Measurements from ENCODE around the gene DPM1.

DPM1 gene

DNA sequence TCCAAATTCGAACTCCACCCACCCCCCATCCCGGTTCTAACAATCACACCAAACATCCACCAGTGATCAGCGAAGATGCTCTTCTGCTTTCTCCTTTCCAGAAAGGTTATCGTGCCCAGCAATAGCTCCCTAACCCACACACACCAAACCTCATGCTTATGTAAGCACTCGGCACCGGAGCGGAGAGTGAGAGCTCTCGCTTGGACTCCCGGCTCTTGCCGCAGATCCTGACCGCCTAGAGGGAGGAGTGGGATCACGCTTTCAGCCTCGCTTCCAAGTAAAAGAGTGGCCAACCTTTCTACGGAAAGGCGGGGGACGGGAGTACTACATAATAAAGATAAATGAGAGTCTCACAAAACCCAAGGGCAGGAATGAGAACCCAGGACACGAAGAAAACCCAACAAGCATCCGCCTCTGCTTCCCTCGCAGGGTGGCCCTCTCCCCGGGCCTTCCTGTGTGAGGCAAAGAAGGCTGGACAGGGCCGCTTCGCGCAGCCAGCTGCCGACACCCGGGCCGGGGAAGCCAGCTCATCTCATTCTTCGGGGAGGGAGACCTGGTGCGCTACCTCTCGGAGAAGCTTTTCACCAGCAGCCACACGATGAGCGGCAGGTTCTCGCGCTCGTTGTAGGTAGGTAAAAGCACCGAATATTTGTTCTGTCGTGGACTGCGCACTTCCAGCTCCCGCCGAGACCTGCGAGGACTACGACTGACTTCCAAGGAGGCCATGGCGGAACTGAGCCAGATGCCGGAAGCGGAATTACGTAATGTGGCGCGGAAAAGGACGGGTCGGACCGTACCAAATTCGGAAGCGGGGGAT, at the start of gene DPM1:
DPM1 (minus strand) TSS at position 735 of the 817 bp plus-strand sequence; CDS start at position 726, 9 bp downstream.
- peak; percentile 42 for DNase-seq (ENCODE audit: low read depth)

DNA sequence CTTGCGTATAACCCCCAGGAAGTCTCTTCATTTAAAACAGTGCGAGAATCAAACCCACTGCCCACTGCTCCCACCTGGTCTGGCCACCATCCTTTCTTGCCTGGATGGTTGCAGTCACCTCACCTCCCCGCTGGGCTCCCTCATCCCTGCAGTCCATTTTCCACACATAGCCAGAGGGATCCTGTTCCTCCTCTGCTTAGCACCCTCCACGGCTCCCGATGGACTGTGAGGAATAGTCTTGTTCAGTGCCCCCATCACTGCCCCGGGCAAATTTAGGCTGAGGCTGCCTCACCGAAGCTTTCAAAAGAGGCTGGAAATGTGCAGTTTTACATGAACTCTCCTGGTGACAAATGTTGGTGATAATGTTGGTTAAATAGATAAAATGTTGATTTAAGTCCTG, 46.9 kb upstream of the DPM1 start:
- no peak for DNase-seq (ENCODE audit: low read depth)

DNA sequence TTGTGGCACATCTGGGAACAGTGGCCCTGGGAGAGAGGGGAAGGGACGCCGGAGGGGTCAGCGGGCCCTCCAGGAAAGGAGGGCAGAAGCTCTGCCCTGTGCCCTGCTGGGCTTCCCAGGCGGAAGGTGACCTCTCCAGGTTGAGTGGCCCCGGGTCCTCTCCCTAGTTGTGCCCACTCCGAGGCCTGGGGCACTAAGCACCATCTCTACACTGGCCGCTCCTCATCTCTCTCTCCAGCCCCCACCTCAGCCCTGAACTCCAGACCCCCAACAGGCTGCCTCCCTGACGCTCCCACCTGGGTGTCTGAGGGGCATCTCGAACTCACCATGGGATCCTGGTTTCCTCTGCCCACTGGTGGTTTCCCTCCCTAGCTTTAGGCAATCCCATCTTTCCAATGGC, 46.4 kb upstream of the DPM1 start:
- no peak for DNase-seq (ENCODE audit: low read depth)

- DNase-seq (ENCODE audit: low read depth): no peak
Measured at GRCh38 chr20:51004305-51004727, 46.0 kb upstream of the DPM1 start.

GRCh38 chr20:51003753-51004152, 45.4 kb upstream of the DPM1 start:
- DNase-seq (ENCODE audit: low read depth): no peak

DNA sequence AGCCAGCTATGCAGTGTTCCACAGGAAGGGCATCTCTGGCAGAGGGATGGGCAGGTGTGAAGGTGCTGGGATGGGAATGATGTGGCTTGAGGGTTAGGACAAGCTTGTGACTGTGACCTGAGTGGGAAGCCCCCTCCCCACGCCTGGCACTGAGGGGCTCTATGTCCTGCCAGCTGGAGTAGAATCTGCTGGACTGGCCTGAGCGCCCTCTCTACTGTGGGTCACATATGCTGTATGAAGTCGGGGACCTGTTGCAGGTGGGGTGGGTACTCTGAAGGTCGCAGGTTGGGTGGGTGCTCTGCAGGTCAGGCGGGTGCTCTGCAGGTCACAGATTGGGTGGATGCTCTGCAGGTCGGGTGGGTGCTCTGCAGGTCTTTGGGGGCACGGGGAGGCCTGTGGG, 44.3 kb upstream of the DPM1 start:
- no peak for DNase-seq (ENCODE audit: low read depth)

GRCh38 chr20:51001430-51002265, 43.3 kb upstream of the DPM1 start:
- DNase-seq (ENCODE audit: low read depth): no peak

DNA sequence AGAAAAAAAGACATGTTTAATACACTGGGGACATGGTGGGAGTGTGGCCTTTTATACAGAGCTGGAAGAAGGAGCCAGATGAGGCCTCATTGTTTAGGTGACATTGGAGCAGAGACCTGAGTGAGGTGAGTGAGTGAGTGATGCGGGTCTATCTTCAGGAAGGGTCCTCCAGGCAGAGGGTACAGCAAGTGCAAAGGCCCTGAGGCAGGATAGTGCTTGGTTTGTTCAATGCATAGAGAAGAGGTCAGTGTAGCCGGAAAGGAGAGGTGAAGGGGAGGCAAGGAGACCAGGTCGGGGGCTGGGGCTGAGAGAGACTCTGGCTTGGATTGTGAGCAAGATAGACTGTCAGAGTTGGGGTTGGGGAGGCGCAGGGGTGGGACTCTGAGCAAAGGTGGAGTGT, 41.0 kb upstream of the DPM1 start:
- DNase-seq (ENCODE audit: low read depth): no peak

- no peak for DNase-seq (ENCODE audit: low read depth)
Measured at GRCh38 chr20:50996901-50997865, 38.9 kb upstream of the DPM1 start.

GRCh38 chr20:50995506-50995905, 37.2 kb upstream of the DPM1 start:
- DNase-seq (ENCODE audit: low read depth): no peak

GRCh38 chr20:50993876-50994275, 35.5 kb upstream of the DPM1 start:
- no peak for DNase-seq (ENCODE audit: low read depth)

DNA sequence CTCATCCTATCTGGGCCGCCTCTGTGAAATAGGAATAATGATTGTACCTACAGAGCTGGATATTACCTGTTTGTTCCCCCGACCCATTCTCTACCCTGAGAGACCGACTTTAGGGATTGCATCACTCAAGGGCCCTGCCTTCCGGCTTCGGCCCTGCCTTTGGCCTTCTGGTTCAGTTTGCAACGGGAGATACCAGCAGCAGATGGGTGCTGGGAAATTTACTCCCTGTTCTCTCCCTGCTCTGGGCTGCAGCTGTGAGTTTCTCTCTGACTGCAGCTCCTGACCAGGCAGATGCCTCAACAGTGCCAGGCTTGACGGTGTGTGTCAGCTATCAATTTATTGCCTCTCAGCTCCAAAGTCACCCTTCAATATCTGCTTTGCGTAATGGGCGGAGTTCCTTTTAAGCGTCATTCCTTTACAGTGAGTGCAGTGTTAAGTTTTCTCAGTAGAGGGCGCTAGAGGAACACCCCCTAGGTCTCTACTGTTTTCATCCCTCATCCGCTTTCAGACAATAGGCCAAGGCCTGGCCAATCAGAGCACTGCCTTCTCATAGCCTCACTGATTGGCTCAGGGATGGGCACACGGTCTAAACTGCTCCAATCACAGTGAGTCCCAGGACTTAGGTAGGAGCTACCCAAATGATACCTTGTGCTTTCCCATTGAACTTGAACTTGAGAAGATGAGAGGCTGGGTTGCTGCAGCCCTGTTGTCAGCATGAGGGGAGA, 34.6 kb upstream of the DPM1 start:
- DNase-seq (ENCODE audit: low read depth): peak; percentile 30

GRCh38 chr20:50992336-50992732, 34.0 kb upstream of the DPM1 start:
- DNase-seq (ENCODE audit: low read depth): no peak

GRCh38 chr20:50991076-50991475, 32.7 kb upstream of the DPM1 start:
- no peak for DNase-seq (ENCODE audit: low read depth)

- peak; percentile 51 for DNase-seq (ENCODE audit: low read depth)
Measured at GRCh38 chr20:50987493-50988210, 29.3 kb upstream of the DPM1 start.

DNA sequence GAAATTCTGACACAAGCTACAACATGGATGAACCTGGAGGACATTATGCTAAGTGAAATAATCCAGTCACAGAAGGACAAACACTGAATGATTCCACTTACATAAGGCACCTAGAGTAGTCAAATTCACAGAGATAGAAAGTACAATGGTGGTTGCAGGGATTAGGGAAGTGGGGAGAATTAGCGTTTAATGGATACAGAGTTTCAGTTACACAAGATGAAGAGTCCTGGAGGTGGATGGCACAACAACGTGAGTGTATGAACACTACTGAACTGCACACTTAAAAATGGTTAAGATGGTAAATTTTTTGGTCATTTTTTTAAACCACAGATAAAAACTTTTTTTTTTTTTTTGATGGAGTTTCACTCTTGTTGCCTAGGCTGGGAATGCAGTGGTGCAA, 25.0 kb upstream of the DPM1 start:
- DNase-seq (ENCODE audit: low read depth): no peak

GRCh38 chr20:50982363-50982762, 24.0 kb upstream of the DPM1 start:
- no peak for DNase-seq (ENCODE audit: low read depth)

DNA sequence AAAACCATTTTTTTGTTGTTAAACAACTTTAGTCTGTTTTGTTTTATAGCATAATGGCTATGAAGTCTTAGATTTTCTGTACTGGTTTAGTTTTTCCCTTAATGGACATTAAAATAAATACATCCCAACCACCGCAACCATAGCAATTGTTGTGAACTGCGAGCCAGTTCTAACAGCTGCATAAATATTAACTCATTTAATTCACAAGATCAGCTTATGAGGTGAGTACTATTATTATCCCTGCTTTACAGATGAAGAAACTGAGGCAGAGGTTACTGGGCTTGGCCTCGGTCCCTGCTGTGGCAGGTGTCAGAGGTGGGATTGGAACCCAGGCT, 23.3 kb upstream of the DPM1 start:
- DNase-seq (ENCODE audit: low read depth): no peak

DNA sequence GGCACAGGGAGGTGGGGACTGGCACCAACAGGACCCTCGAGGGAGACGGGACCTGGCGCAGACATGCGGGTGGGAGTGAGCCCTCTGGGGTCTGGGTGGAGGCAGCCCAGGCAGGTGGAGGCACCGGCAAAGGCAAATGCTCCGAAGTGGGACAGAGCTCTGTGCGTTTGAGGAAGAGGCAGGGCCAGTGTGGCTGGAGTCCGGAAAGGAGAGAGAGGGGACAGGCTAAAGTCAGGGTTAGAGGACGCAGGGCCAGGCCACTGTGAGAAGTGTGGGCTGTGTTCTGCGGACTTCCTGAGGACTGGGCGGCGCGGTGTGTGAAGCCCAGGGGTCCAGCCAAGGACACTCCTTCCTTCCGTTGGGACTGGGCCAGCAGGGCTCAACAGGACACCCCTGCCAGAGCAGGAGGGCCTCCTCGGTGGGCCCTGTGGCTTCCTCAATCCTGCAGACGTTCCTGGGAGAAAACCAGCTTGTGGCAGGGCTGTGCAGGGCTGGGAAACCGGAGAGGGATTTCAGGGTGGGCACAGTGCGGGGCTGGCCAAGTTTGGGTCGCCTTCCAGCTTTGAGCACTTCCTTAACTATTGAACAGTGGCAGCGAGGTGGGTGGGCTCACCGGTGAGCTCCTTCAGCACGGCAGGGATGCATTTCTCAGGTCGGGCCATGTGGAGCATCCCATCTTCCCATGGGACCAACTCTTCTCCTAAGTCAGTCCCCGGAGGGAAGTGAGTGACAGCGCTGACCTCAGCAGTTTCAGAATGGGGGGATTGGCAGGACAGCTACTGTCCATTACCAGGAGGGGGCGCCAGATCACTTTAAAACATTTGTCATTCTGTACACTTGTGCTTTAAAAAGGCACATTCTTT, 22.8 kb upstream of the DPM1 start:
- DNase-seq (ENCODE audit: low read depth): no peak
